Mesendoderm (in vitro differentiated cells): Measurements from ENCODE around the gene GNAL.

Source experiments
- DNase-seq: peaks from one replicate; pipeline ENCODE4 v3.0.0; 2013
- H2AK5ac ChIP-seq: 2 replicates; pipeline ENCODE4 v1.6.1; 2013; ENCODE audit warnings: low read length, inconsistent platforms
- H2BK120ac ChIP-seq: 2 replicates; pipeline ENCODE4 v1.6.1; 2013; ENCODE audit warnings: low read depth, mild to moderate bottlenecking, low read length, moderate library complexity, mixed read lengths
- H2BK15ac ChIP-seq: replicated peaks from 2 replicates; pipeline ENCODE4 v1.6.1; 2013; ENCODE audit warnings: low read depth, mild to moderate bottlenecking, moderate library complexity
- H2BK5ac ChIP-seq: 2 replicates; pipeline ENCODE4 v1.6.1; 2013; ENCODE audit warnings: low read length, inconsistent platforms
- H3K18ac ChIP-seq: 2 replicates; pipeline ENCODE4 v1.6.1; 2013; ENCODE audit warnings: mild to moderate bottlenecking, low read length, mixed read lengths
- H3K23ac ChIP-seq: one replicate; pipeline ENCODE4 v1.6.1; 2013; ENCODE audit warnings: low read length
- H3K27ac ChIP-seq: 2 replicates; pipeline ENCODE4 v1.5.1; 2013; ENCODE audit warnings: low read depth, mild to moderate bottlenecking, inconsistent platforms, low read length, moderate library complexity
- H3K27me3 ChIP-seq: 2 replicates; pipeline ENCODE4 v1.6.1; 2013; ENCODE audit warnings: low read length, control low read depth, mild to moderate bottlenecking, inconsistent platforms; ENCODE audit not compliant: insufficient read depth, poor library complexity
- H3K36me3 ChIP-seq: 2 replicates; pipeline ENCODE4 v1.6.1; 2013; ENCODE audit warnings: low read length, inconsistent platforms; ENCODE audit not compliant: control insufficient read depth, insufficient read depth
- H3K4ac ChIP-seq: one replicate; pipeline ENCODE4 v1.6.1; 2013; ENCODE audit warnings: low read depth, mild to moderate bottlenecking, low read length, moderate library complexity
- H3K4me1 ChIP-seq: 2 replicates; pipeline ENCODE4 v1.6.1; 2013; ENCODE audit warnings: low read depth, low read length, inconsistent platforms; ENCODE audit not compliant: control insufficient read depth
- H3K4me2 ChIP-seq: 2 replicates; pipeline ENCODE4 v1.6.1; 2013; ENCODE audit warnings: low read length
- H3K4me3 ChIP-seq: 2 replicates; pipeline ENCODE4 v1.5.1; 2013; ENCODE audit warnings: mild to moderate bottlenecking, low read length
- H3K56ac ChIP-seq: one replicate; pipeline ENCODE4 v1.6.1; 2013; ENCODE audit warnings: low read length
- H3K79me1 ChIP-seq: 2 replicates; pipeline ENCODE4 v1.6.1; 2013; ENCODE audit warnings: low read length, inconsistent platforms
- H3K79me2 ChIP-seq: 2 replicates; pipeline ENCODE4 v1.6.1; 2013; ENCODE audit warnings: mild to moderate bottlenecking, low read length; ENCODE audit not compliant: control insufficient read depth, insufficient read depth
- H3K9ac ChIP-seq: 2 replicates; pipeline ENCODE4 v1.6.1; 2013; ENCODE audit warnings: low read length, inconsistent platforms
- H4K5ac ChIP-seq: one replicate; pipeline ENCODE4 v1.6.1; 2013; ENCODE audit warnings: low read length
- H4K8ac ChIP-seq: one replicate; pipeline ENCODE4 v1.6.1; 2013; ENCODE audit warnings: low read depth, mild to moderate bottlenecking, control low read depth, low read length, moderate library complexity
- WGBS: extraction: QIAGEN DNeasy Blood & Tissue Kit; methylation state at CpG from one replicate; pipeline ENCODE4 v1.1.7; 2013; ENCODE audit warnings: low lambda C conversion rate, missing lambda C conversion rate; ENCODE audit not compliant: insufficient coverage; ENCODE audit errors: extremely low coverage; 5-methylcytosine and 5-hydroxymethylcytosine counted together

Gene GNAL

GRCh38 chr18:11799066-11799465 is 110.0 kb downstream of the GNAL start:
- Histone ChIP-seq H3K4me2 (no peak overlapping the region), H3K9ac (no peak overlapping the region), H3K27ac (no peak overlapping the region), H3K23ac (no peak overlapping the region), H3K4ac (no peak overlapping the region), H3K56ac (no peak overlapping the region), H2BK120ac (no peak overlapping the region), H3K79me2 (no peaks in the 10 kb centered on the region), H3K27me3 (no peaks in the 10 kb centered on the region), H3K4me3 (no peak overlapping the region), H3K4me1 (no peaks in the 10 kb centered on the region), H3K18ac (no peak overlapping the region), H2AK5ac (no peak overlapping the region), H4K8ac (no peak overlapping the region), H3K79me1 (no peaks in the 10 kb centered on the region), H2BK5ac (no peak overlapping the region), H2BK15ac (no peak overlapping the region), H3K36me3 (no peaks in the 10 kb centered on the region), H4K5ac (no peak overlapping the region)
- no peak for DNase-seq
- no CpG with 5 or more reads among the region's 2 CpGs for WGBS

DNA sequence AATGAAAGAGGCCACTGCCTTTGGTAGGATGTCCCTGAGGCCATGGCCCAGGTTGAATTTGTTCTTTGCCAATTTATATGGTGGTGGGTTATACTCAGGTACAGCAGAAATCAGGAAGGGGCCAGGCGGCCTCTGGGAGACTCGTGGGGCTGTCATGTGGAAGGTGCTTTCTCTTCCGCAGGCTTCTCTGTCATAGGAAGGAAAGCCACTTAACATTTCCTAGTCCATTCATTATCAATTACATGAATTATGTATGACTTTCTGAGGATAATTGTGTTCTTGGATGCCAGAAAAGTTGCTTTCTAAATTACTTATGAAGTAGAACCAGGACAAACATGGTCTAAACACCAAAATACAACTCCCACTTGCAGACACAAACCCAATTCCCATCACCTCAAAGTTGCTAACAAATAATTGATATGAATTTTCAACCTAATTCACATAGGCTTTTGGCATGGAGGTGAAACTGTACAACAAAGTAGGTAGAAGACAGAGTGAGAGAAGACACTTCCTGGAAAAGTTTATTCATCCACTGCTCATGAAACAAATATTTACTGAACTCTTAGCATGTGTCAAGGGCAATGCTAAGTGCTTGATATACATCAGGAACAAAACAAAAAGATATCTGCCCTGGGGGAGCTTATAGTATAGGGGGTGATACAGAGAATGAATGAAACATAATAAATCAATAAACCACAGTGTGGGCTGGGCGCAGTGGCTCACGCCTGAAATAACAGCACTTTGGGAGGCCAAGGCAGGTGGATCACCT is 111.7 kb downstream of the GNAL start:
- Histone ChIP-seq H2BK120ac (no peak overlapping the region), H3K79me2 (no peaks in the 10 kb centered on the region), H3K4me1 (no peaks in the 10 kb centered on the region), H3K79me1 (no peaks in the 10 kb centered on the region), H3K18ac (no peak overlapping the region), H3K56ac (no peak overlapping the region), H2BK15ac (no peak overlapping the region), H3K9ac (no peak overlapping the region), H3K27ac (no peak overlapping the region), H3K27me3 (no peaks in the 10 kb centered on the region), H4K5ac (no peak overlapping the region), H4K8ac (no peak overlapping the region), H3K4me3 (no peak overlapping the region), H2BK5ac (no peak overlapping the region), H3K23ac (no peak overlapping the region), H3K36me3 (no peaks in the 10 kb centered on the region), H3K4me2 (no peak overlapping the region), H2AK5ac (no peak overlapping the region), H3K4ac (no peak overlapping the region)
- DNase-seq, result no peak
- WGBS, result no CpG with 5 or more reads among the region's 5 CpGs

- no peaks in the 10 kb centered on the region for H3K79me2 ChIP-seq
- no peak overlapping the region for H4K8ac ChIP-seq
Observed at GRCh38 chr18:11801573-11801972, 112.5 kb downstream of the GNAL start.

DNA sequence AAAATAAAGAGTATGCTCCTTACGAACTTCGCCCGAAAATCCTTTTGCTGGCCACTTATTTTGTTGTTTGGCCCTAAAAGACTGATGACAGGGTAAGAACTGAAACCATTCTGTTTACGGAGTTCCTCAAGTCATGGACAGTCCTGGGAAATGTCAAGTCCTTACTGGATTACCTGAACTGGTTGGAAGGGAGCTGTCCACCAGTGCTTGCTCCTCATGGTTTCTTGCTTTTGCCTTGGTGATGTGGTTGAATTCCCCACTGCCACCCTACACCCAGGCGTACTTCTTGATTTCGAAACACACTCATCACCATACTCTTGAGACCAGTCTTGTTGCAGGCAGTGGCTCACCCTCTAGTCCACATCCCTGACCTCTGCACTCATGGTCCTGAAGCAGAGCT is 113.1 kb downstream of the GNAL start:
- H3K4me2 ChIP-seq, result no peak overlapping the region
- no peak overlapping the region for H3K4ac ChIP-seq
- H3K4me1 ChIP-seq, result peaks cover 2% of the 10 kb centered on the region
- H3K23ac ChIP-seq, result no peak overlapping the region
- no CpG with 5 or more reads among the region's 6 CpGs for WGBS
- no peak overlapping the region for H3K27ac ChIP-seq
- H3K18ac ChIP-seq, result no peak overlapping the region
- no peaks in the 10 kb centered on the region for H3K27me3 ChIP-seq
- DNase-seq, result no peak
- no peak overlapping the region for H3K9ac ChIP-seq
- no peaks in the 10 kb centered on the region for H3K79me2 ChIP-seq
- peaks cover 1% of the 10 kb centered on the region for H3K79me1 ChIP-seq
- no peak overlapping the region for H2AK5ac ChIP-seq
- H2BK5ac ChIP-seq, result no peak overlapping the region
- H3K56ac ChIP-seq, result no peak overlapping the region
- H4K5ac ChIP-seq, result no peak overlapping the region
- H3K4me3 ChIP-seq, result no peak overlapping the region
- no peaks in the 10 kb centered on the region for H3K36me3 ChIP-seq
- no peak overlapping the region for H2BK120ac ChIP-seq
- H2BK15ac ChIP-seq, result no peak overlapping the region
- no peak overlapping the region for H4K8ac ChIP-seq

More at GRCh38 chr18:11801573-11801972, 112.5 kb downstream of the GNAL start:
- no peak overlapping the region for H2BK5ac ChIP-seq
- WGBS, result no CpG with 5 or more reads among the region's 4 CpGs
- no peak overlapping the region for H3K9ac ChIP-seq
- H3K56ac ChIP-seq, result no peak overlapping the region
- H3K79me1 ChIP-seq, result no peaks in the 10 kb centered on the region
- no peaks in the 10 kb centered on the region for H3K4me1 ChIP-seq
- H3K4me3 ChIP-seq, result no peak overlapping the region
- H3K4me2 ChIP-seq, result no peak overlapping the region
- H3K36me3 ChIP-seq, result no peaks in the 10 kb centered on the region
- H3K27me3 ChIP-seq, result no peaks in the 10 kb centered on the region
- DNase-seq, result no peak
- no peak overlapping the region for H3K4ac ChIP-seq
- no peak overlapping the region for H3K23ac ChIP-seq
- H3K27ac ChIP-seq, result no peak overlapping the region
- no peak overlapping the region for H4K5ac ChIP-seq
- H2BK15ac ChIP-seq, result no peak overlapping the region
- H2BK120ac ChIP-seq, result no peak overlapping the region
- no peak overlapping the region for H2AK5ac ChIP-seq
- no peak overlapping the region for H3K18ac ChIP-seq

GRCh38 chr18:11802586-11802985 is 113.5 kb downstream of the GNAL start:
- no CpG with 5 or more reads among the region's 10 CpGs for WGBS
- Histone ChIP-seq H3K27ac (no peak overlapping the region), H2BK5ac (no peak overlapping the region), H2BK120ac (no peak overlapping the region), H2BK15ac (no peak overlapping the region), H3K18ac (no peak overlapping the region), H3K23ac (no peak overlapping the region), H3K36me3 (no peaks in the 10 kb centered on the region), H3K4me1 (peaks cover 6% of the 10 kb centered on the region), H4K5ac (no peak overlapping the region), H3K9ac (no peak overlapping the region), H4K8ac (no peak overlapping the region), H3K79me1 (peaks cover 1% of the 10 kb centered on the region), H2AK5ac (no peak overlapping the region), H3K56ac (no peak overlapping the region), H3K79me2 (no peaks in the 10 kb centered on the region), H3K4me3 (no peak overlapping the region), H3K4ac (no peak overlapping the region), H3K4me2 (no peak overlapping the region), H3K27me3 (no peaks in the 10 kb centered on the region)
- no peak for DNase-seq

- H4K5ac ChIP-seq, result no peak overlapping the region
- H3K4me2 ChIP-seq, result no peak overlapping the region
- no peaks in the 10 kb centered on the region for H3K36me3 ChIP-seq
- H3K56ac ChIP-seq, result peak overlapping the region; percentile 82
- H3K4ac ChIP-seq, result peak overlapping the region; percentile 98
- H3K79me1 ChIP-seq, result peaks cover 1% of the 10 kb centered on the region
- H3K27ac ChIP-seq, result peak overlapping the region; percentile 74
- H2BK5ac ChIP-seq, result peak overlapping the region; percentile 85
- peak overlapping the region; percentile 75 for H3K18ac ChIP-seq
- H2AK5ac ChIP-seq, result peak overlapping the region; percentile 97
- H3K27me3 ChIP-seq, result no peaks in the 10 kb centered on the region
- no peak overlapping the region for H3K23ac ChIP-seq
- H3K4me1 ChIP-seq, result peaks cover 19% of the 10 kb centered on the region
- H2BK15ac ChIP-seq, result peak overlapping the region; percentile 20
- no peak for DNase-seq
- H4K8ac ChIP-seq, result peak overlapping the region; percentile 84
- H3K4me3 ChIP-seq, result no peak overlapping the region
- WGBS, result no CpG with 5 or more reads among the region's 7 CpGs
- no peaks in the 10 kb centered on the region for H3K79me2 ChIP-seq
- peak overlapping the region; percentile 33 for H2BK120ac ChIP-seq
- H3K9ac ChIP-seq, result no peak overlapping the region
Observed at GRCh38 chr18:11807233-11807632, 118.2 kb downstream of the GNAL start.
